ENCODE measurements around the gene ZNF385A. TPM values are rescaled to one million over a fixed set of nuclear protein-coding genes. Genes with fewer than 3 reads are reported as not detected.

ZNF385A gene
- total and polyA plus RNA-seq, 2 of the 4 experiments (the other 2 are of a cell fraction), result 0.36 to 2.5 TPM

DNA sequence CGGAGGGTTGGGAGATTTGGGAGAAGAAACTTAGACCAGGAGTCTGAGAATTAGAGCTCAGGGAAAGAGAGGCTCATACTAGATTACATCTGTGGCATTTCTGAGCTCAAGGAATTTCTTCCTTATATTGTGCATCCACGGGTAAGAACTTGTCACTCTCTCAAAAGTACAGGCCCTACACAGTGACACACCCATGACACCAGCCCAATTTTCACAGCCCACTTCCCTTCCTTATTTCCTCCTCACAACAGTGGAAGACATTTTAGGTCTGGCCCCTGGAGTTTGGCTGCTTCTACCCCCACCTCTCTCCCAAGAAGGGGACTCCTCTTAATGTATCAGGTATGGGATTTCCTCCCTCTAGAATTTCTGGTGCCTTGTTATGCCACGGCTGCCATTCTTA, 9.2 kb upstream of the ZNF385A start:
- CTCF ChIA-PET, result interaction anchor here (0.7 to 1.0 kb wide), 3 partner anchors 11 to 155 kb away, joined by 3 read pairs; no protein-coding TSS in a partner anchor
- POLR2A ChIA-PET (ENCODE audit: unreplicated experiment), result no interaction called here
- no peak overlapping the region for H3K14ac ChIP-seq (replicated peaks; ENCODE audit: low read depth, low read length)
- H4K5ac ChIP-seq (ENCODE audit: low read depth, low read length), result no peak overlapping the region
- no peak overlapping the region for H2AFZ ChIP-seq (replicated peaks; ENCODE audit: low read length, poor library complexity)
- peaks cover 56% of the 10 kb centered on the region for H3K36me3 ChIP-seq (ENCODE audit: control insufficient read depth, insufficient read depth, low read length)
- dilution Hi-C loops (cut with HindIII; ENCODE audit: low sequenced_read_pairs, unreplicated experiment) (no loop called here), in situ Hi-C loops (cut with MboI; ENCODE audit: low sequenced_read_pairs) (no loop called here), intact Hi-C loops (cut with micrococcal nuclease) (loop anchor here (1.0 kb wide), 1 partner anchor 23 kb away; no protein-coding TSS in a partner anchor)
- TF ChIP-seq SMC3 (IDR thresholded peaks at IDR 0.05; ENCODE audit: low read depth, low read length), result no peak
- TF ChIP-seq, protein P1, sequence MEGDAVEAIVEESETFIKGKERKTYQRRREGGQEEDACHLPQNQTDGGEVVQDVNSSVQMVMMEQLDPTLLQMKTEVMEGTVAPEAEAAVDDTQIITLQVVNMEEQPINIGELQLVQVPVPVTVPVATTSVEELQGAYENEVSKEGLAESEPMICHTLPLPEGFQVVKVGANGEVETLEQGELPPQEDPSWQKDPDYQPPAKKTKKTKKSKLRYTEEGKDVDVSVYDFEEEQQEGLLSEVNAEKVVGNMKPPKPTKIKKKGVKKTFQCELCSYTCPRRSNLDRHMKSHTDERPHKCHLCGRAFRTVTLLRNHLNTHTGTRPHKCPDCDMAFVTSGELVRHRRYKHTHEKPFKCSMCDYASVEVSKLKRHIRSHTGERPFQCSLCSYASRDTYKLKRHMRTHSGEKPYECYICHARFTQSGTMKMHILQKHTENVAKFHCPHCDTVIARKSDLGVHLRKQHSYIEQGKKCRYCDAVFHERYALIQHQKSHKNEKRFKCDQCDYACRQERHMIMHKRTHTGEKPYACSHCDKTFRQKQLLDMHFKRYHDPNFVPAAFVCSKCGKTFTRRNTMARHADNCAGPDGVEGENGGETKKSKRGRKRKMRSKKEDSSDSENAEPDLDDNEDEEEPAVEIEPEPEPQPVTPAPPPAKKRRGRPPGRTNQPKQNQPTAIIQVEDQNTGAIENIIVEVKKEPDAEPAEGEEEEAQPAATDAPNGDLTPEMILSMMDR (conservative IDR thresholded peaks at IDR 0.05; ENCODE audit: low read depth, low read length), result no peak
- no peak for TF ChIP-seq RCOR1 (IDR thresholded peaks at IDR 0.05; ENCODE audit: insufficient replicate concordance, low read length)
- no peak for TF ChIP-seq BHLHE40 (IDR thresholded peaks at IDR 0.05; ENCODE audit: low read depth, low read length)
- TF ChIP-seq NFE2L2 (IDR thresholded peaks at IDR 0.05; ENCODE audit: low read depth, low read length), result no peak
- TF ChIP-seq CEBPB (IDR thresholded peaks at IDR 0.05; ENCODE audit: low read depth, low read length), result no peak
- TF ChIP-seq POLR2A (IDR thresholded peaks at IDR 0.05; ENCODE audit: low read depth, low read length), result no peak
- no peak for TF ChIP-seq RAD21 (IDR thresholded peaks at IDR 0.05; ENCODE audit: low read length)
- H4K91ac ChIP-seq (ENCODE audit: insufficient read depth, low read depth, low read length), result no peak overlapping the region
- no peak overlapping the region for H3K56ac ChIP-seq (ENCODE audit: extremely low read depth, insufficient read depth, low read length)
- no peak overlapping the region for H3K4ac ChIP-seq (ENCODE audit: low read depth, low read length)
- no peaks in the 10 kb centered on the region for H3K9me3 ChIP-seq (ENCODE audit: control insufficient read depth, insufficient read depth, low read length)
- no peak overlapping the region for H3K27ac ChIP-seq (ENCODE audit: insufficient read depth, low read length)
- no peak overlapping the region for H3K18ac ChIP-seq (ENCODE audit: low read depth, low read length)
- H2AK9ac ChIP-seq (replicated peaks; ENCODE audit: low read depth, low read length, poor library complexity), result peak overlapping the region; percentile 33
- no peaks in the 10 kb centered on the region for H3K9me1 ChIP-seq (ENCODE audit: insufficient read depth, low read length)
- DNase-seq (no peak), ATAC-seq (ENCODE audit: low read depth) (no peak; the same call in 1 of the 2 replicates)
- no peak overlapping the region for H2BK120ac ChIP-seq (ENCODE audit: low read depth, low read length)
- WGBS, 2 experiments (ENCODE audit: extremely low coverage in 2 of 2, insufficient read length in 1 of 2), result 100% methylated on average over 1 of the region's 3 CpGs; no CpG with 5 or more reads in 1 of the 2 experiments
- H3K9ac ChIP-seq (ENCODE audit: low read depth, low read length), result no peak overlapping the region
- H2BK5ac ChIP-seq (ENCODE audit: low read depth, low read length, poor library complexity, severe bottlenecking), result no peak overlapping the region
- no peaks in the 10 kb centered on the region for H3K27me3 ChIP-seq (ENCODE audit: control insufficient read depth, insufficient read depth, low read length)
- BruUV-seq (replicated peaks), result no TSS peak
- H2BK15ac ChIP-seq (ENCODE audit: low read depth, low read length), result no peak overlapping the region
- no peaks in the 10 kb centered on the region for H3K4me1 ChIP-seq (ENCODE audit: control insufficient read depth, insufficient read depth, low read length)
- no peak overlapping the region for H3K4me3 ChIP-seq (ENCODE audit: insufficient read depth, low read depth, low read length)
- no peak overlapping the region for H2BK20ac ChIP-seq (ENCODE audit: low read depth, low read length)
- no peak overlapping the region for H3K23ac ChIP-seq (ENCODE audit: low read depth, low read length)
- H2AK5ac ChIP-seq (ENCODE audit: low read depth, low read length), result no peak overlapping the region
- H4K20me1 ChIP-seq (ENCODE audit: insufficient read depth, low read length), result peaks cover 42% of the 10 kb centered on the region
- H3K79me1 ChIP-seq (ENCODE audit: low read depth in 1 of 2, low read length in 2 of 2), result peaks cover 13 to 31% of the 10 kb centered on the region in 2 experiments; a peak in 3 of 4 replicates
- H3K4me2 ChIP-seq (ENCODE audit: low read depth, low read length), result no peak overlapping the region
- no peak overlapping the region; a peak in 1 of 4 replicates for H4K8ac ChIP-seq (ENCODE audit: low read depth in 2 of 2, low read length in 2 of 2)
